Measurements from ENCODE around the gene ABCA12. TPM values are rescaled to one million over a fixed set of nuclear protein-coding genes. Genes with fewer than 3 reads are reported as not detected.

The ABCA12 gene
- total and polyA plus RNA-seq, 2 of the 8 experiments (the other 6 are each of a cell fraction or from before 2014, with no cell fraction given): not detected

- no peaks in the 10 kb centered on the region for H3K79me2 ChIP-seq (ENCODE audit: control insufficient read depth in 1 of 2, insufficient read depth in 2 of 2, low read length in 2 of 2)
- no peak overlapping the region for H2BK120ac ChIP-seq (replicated peaks; ENCODE audit: low read depth, low read length)
- H2BK12ac ChIP-seq (ENCODE audit: low read depth, low read length): no peak overlapping the region
- TF ChIP-seq USF2 (IDR thresholded peaks at IDR 0.05; ENCODE audit: low read length): no peak
- no peak overlapping the region for H3K14ac ChIP-seq (ENCODE audit: insufficient read length)
- H3K27ac ChIP-seq (ENCODE audit: low read depth, low read length): no peak overlapping the region
- no peak overlapping the region for H3K4me2 ChIP-seq (ENCODE audit: insufficient read depth in 1 of 2, low read depth in 2 of 2, low read length in 2 of 2)
- no peak overlapping the region for H3K4ac ChIP-seq (replicated peaks; ENCODE audit: insufficient read length, low read depth, low read length)
- H3K9me3 ChIP-seq (ENCODE audit: insufficient read depth in 2 of 2, low read depth in 1 of 2, low read length in 1 of 2): no peaks in the 10 kb centered on the region
- H3K4me1 ChIP-seq (replicated peaks in 1 of 4; ENCODE audit: control insufficient read depth in 3 of 4, insufficient read depth in 4 of 4, low read length in 3 of 4): no peaks in the 10 kb centered on the region
- H3K4me3 ChIP-seq (ENCODE audit: extremely low read depth in 1 of 4, insufficient read depth in 2 of 4, low read depth in 3 of 4, low read length in 4 of 4): no peak overlapping the region
- no peak overlapping the region for H2AK5ac ChIP-seq (ENCODE audit: low read depth, low read length)
- H3K27me3 ChIP-seq (replicated peaks in 1 of 4; ENCODE audit: control insufficient read depth in 3 of 4, extremely low read depth in 1 of 4, insufficient read depth in 3 of 4, low read length in 3 of 4): no peaks in the 10 kb centered on the region
- H2BK15ac ChIP-seq (ENCODE audit: low read length): no peak overlapping the region
- no peak overlapping the region for H2BK5ac ChIP-seq (ENCODE audit: low read depth, low read length)
- no peaks in the 10 kb centered on the region for H3K23me2 ChIP-seq (ENCODE audit: low read depth, low read length)
- ChIA-PET POLR2A (ENCODE audit: partially characterized antibody) (no interaction called here), CTCF (ENCODE audit: partially characterized antibody) (no interaction called here)
- no peak overlapping the region for H4K5ac ChIP-seq (ENCODE audit: insufficient read length, low read depth, low read length)
- no peaks in the 10 kb centered on the region for H3K36me3 ChIP-seq (ENCODE audit: control insufficient read depth in 2 of 4, insufficient read depth in 4 of 4, low read length in 3 of 4)
- no peaks in the 10 kb centered on the region for H4K20me1 ChIP-seq (replicated peaks in 1 of 2; ENCODE audit: control insufficient read depth in 1 of 2, insufficient read depth in 2 of 2, low read length in 2 of 2)
- H4K91ac ChIP-seq (replicated peaks; ENCODE audit: insufficient read length, low read length): no peak overlapping the region
- no peak overlapping the region for H3K23ac ChIP-seq (ENCODE audit: insufficient read length)
- H2AFZ ChIP-seq (ENCODE audit: low read length): no peak overlapping the region
- FAIRE-seq (no peak), DNase-seq (ENCODE audit: low read depth in 1 of 2, low spot score in 2 of 2) (no peak)
- no peaks in the 10 kb centered on the region for H3K79me1 ChIP-seq (ENCODE audit: low read depth, low read length)
- H2BK20ac ChIP-seq (ENCODE audit: low read length): no peak overlapping the region
- H3K18ac ChIP-seq (ENCODE audit: extremely low read depth, low read length): no peak overlapping the region
- H4K8ac ChIP-seq (ENCODE audit: extremely low read depth, insufficient read depth, low read length): no peak overlapping the region
- H3K56ac ChIP-seq (replicated peaks; ENCODE audit: insufficient read length, low read depth, low read length): no peak overlapping the region
- H3K9ac ChIP-seq (replicated peaks in 1 of 4; ENCODE audit: extremely low read depth in 1 of 4, low read depth in 3 of 4, low read length in 3 of 4): no peak overlapping the region
Measured at GRCh38 chr2:215188078-215188477, 49.7 kb upstream of the ABCA12 start.
